Measurements from ENCODE around the gene GINS1. TPM values are rescaled to one million over a fixed set of nuclear protein-coding genes. Genes with fewer than 3 reads are reported as not detected.
"Not testable (repeated sequence)": the region's sequence is repeated elsewhere in the genome, so short reads cannot be mapped to it uniquely, and the experiment has no call there.

Gene GINS1
- total RNA-seq, 1 donor from 2014 or later, result 0.43 TPM

DNA sequence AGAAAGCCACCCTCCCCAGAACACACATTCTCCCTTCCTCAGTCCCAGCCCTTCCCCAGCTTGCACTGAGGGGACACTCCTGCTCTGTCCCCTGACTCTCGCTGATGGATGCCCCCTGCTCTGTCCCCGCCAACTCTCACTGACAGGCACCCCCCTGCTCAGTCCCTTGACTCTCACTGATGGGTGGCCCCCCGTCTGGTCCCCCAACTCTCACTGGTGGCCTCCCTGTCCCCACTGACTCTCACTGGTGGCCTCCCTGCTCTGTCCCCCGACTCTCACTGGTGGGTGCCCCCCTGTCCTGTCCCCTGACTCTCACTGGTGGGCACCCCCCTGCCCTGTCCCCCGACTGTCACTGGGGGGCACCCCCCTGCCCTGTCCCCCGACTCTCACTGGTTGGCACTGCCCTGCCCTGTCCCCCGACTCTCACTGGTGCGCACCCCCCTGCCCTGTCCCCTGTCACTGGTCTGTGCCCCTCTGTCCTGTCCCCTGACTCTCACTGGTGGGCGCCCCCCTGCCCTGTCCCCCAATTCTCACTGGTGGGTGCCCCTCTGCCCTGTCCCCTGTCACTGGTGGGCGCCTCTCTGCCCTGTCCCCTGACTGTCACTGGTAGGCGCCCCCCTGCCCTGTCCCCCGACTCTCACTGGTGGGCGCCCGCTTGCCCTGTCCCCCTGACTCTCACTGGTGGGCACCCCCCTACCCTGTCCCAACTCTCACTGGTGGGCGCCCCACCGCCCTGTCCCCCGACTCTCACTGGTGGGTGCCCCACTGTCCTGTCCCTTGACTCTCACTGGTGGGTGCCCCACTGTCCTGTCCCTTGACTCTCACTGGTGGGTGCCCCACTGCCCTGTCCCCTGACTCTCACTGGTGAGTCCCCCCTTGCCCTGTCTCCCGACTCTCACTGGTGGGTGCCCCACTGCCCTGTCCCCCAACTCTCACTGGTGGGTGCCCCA is 60.9 kb downstream of the GINS1 start:
- DNase-seq (ENCODE audit: low spot score), result no peak
- intact Hi-C loops (cut with DNase I), result no loop called here

DNA sequence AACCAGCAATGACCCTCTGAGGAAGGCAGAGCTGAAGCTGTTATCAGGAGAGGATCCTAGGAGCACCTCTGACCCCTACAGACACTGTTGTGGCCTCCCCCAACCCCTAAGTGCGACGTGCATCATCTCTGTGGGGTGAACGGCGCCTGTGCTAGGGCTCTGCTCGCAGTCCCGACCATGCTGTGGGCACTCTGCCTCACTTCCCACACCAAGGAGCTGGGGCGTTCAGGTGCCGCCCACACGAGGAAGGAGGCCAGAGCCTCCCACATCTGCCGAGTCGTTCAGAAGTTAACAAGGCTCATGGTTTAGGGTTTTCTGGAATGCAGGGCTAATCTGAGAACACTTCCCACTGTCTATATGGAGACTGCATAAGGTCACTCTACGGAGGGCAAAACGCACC is 62.1 kb downstream of the GINS1 start:
- no peak for DNase-seq (ENCODE audit: low spot score)
- intact Hi-C loops (cut with DNase I), result no loop called here

DNA sequence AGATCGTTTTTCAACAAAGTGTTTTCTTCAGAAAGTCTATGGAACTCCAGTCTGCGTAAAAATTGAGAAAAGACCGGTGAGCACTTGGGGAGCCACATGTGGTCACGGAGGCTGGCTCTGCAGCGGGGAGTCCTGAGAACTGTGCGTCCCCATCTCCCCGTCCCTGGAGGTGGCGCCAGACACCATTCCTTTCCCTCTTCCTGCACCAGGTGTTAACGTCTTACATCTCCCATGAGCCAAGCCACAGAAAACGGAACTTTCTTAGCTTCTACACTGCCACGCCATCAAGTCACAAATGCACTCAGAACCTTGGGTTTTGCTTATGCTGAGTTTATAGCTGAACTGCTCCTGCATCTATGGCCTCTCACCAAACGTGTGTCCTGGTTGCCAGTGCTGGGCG is 62.6 kb downstream of the GINS1 start:
- intact Hi-C loops (cut with DNase I), result no loop called here
- DNase-seq (ENCODE audit: low spot score), result no peak

DNA sequence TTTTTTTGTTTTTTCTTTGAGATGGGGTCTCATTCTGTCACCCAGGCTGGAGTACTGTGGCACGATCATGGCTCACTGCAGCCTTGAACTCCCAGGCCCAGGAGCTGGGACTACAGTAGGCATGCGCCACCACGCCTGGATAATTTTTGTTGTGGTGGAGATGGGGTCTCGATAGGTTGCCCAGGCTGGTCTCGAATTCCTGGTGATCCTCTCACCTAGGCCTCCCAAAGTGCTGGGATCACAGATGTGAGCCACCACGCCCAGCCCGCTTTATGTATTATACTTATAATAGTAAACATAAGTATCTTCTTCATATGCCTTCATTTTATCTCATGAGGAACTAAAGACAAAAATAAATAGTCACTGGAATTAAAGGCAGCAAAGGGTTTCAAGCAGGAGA is 63.5 kb downstream of the GINS1 start:
- intact Hi-C loops (cut with DNase I), result no loop called here
- DNase-seq (ENCODE audit: low spot score), result no peak

DNA sequence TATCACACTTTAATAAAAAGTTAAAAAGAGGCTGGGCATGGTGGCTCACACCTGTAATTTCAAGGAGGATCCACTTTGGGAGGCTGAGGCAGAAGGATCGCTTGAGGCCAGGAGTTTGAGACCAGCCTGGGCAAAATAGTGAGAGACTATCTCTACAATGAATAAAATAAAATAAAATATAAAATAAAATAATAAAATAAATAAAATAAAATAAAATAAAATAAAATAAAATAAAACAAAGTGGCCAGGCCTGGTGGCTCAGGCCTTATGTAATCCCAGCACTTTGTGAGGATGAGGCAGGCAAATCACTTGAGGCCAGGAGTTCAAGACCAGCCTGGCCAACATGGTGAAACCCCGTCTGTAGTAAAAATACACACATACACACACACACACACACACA is 65.8 kb downstream of the GINS1 start:
- DNase-seq (ENCODE audit: low spot score); intact Hi-C loops (cut with DNase I): not testable (repeated sequence)

DNA sequence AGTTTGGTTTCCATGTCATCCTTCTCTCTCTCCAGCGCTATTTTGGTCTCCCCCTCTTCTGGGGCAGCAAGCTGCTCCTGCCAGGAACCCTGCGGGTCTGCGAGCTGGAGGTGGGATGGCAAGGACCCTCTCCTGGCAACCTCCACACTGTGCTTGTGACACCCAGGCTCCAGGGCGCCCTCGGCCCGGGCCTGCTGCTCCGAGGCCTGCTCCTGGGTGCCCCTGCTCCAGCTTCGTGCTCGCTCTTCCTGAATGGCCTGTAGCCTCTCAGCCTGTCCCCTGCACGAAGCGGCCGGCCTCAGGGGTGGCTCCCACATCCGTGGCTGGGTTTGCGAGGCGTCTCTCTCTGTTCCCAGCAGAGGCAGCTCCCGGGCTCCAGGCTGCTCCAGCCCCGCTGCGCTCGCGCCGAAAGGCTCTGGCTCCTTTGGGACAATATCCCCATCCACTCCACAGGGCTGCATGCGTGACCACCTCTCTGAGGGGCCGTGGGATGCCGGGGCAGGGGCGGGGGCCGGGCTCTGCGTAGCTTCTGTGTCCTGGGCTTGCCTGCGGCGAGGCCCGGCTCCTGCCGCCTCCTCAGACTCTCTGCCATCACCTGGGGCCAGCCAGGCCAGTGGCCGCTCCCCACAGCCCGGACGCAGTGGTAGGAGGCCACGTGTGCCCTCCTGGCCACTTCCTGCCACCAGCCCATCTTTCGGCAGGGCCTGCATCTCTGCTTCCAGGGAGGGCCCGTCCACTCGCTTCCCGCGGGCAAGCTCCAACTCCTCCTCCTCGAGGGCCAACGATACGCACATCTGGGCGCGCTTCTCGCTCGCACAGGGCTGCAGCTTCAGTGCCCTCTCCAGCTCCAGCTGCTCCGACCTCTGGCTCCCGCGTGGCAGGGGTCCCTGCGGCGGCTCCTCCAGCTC is 68.9 kb downstream of the GINS1 start:
- no peak for DNase-seq (ENCODE audit: low spot score)
- intact Hi-C loops (cut with DNase I), result no loop called here

DNA sequence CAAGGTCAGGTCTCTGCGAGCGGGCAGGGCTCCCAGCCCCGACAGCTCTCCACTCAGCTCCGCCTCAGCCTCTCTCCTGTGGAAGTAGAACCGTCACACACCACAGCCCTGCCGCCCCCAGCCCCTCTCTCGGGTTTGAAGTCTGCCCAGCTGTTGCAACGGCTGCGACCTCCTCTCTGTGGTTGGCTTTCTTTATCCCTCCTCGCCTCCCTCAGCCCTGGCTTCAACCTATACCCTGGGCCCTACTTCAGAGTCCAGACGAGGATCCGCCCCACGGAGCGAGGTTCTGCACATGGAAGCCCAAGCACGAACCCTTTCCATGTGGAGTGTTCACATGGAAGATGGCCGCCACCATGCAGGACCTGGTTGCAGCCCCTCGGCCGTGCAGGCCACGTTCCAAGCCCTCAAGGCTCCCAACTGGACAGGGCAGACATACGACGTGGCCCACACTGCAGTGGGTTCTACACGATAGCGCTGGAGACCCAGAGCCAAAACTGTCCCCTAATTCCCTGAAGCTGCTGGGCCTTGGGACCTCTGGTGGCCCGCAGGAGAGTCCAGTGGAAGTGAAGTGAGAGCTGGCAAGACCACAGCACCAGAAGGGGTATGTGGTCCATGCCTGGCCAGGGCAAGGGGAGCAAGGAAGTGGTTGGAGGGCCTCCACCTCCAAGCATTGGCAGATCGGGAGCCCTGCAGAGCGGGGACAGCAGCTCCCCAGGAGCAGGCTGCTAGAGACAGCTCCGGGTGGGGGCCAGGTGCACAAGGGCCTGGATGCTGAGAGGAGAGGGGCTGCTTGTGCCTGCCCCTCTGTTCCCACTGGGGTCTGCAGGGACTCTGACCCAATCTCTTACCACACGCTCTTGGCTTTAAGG is 69.8 kb downstream of the GINS1 start:
- no peak for DNase-seq (ENCODE audit: low spot score)

DNA sequence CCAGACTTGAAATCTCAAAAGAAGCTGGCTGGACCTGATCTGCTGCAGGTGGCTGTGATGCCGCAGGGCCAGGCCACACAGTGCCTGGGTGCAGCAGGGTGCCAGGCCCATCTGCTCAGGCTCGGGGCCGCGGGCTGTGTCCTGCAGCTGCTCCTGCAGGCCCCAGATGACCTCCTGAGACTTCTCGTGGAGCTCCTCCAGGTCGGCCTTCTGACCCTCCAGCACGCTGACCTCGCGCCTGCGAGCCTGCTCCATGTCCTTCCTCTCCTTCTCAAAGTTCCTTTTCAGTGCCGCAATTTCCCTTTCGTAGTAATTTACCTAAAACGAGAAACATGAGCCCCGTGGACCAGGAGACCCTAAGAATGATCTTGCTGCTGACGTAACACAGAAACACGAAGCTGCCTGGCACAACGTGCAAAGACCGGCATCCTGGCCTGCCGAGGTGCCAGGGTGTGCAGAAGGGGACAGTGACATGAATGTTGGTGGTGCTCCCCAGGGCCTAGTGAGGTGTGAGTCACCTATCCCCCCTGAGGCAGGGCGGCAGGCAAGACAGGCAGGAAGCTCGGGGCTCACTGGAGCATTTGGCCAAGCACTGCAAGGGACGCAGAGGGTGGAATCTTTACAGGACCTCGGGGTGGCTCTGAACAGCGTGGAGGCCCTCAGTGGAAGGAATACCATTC is 71.6 kb downstream of the GINS1 start:
- intact Hi-C loops (cut with DNase I), result no loop called here
- DNase-seq (ENCODE audit: low spot score), result no peak

More for the DNA sequence above, 69.8 kb downstream of the GINS1 start:
- intact Hi-C loops (cut with DNase I), result no loop called here

DNA sequence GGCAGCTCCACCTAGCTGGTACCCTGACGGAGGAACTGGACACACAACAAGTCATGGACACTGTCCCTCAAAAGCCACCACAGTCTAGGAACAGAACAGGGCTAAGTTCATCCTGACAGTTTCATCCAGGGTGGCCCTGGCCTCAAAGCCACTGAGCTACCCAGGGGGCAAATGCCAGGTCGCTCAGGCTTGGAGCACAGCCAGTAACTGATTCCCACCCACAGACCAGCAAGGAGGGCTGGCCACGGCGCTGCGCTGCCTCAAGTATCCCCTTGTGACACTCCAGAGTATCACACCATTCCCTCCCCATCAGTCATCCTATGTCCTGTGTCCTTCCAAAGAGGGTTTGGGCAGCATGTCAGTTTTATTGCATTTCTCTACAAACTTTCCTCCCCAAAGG is 72.2 kb downstream of the GINS1 start:
- intact Hi-C loops (cut with DNase I), result no loop called here
- DNase-seq (ENCODE audit: low spot score), result no peak

DNA sequence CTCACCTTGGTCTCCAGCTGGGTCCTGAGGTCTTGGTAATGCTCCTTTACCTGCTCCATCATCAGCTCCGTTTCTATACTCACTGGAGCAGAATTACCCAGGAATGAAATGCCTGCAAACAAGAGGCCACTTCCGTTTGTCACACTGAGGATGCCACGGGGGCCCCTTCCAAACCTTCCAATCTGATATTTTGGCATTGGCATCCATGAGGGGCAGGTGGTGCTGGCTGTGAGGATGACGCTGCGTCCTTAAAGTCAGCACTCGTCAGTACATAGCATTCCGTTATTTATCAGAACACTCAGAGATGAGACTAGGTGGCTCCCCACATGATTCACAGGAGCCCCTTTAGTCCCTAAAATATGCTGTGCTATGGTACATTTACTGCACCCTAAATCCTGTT is 72.7 kb downstream of the GINS1 start:
- no peak for DNase-seq (ENCODE audit: low spot score)
- intact Hi-C loops (cut with DNase I), result no loop called here

DNA sequence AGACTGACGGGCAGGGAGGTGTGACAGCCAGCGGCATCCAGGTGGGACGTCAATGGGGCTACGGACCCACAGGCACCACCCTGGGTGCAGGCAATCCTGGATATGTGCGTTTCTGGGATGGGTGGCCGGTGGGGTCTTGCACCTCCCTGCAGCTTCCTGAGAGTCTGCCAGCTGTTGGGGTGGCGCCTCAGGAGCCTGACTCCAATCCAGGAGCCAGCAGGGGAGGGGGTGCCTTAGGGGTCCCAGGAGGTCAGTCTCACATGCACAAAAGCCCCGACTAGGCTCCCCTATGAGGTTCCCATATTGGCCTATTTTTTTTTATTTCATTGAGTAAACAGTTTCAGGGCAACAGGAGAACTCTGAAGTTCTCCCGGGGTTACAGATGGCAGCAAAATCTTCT is 73.3 kb downstream of the GINS1 start:
- no peak for DNase-seq (ENCODE audit: low spot score)
- intact Hi-C loops (cut with DNase I), result no loop called here

DNA sequence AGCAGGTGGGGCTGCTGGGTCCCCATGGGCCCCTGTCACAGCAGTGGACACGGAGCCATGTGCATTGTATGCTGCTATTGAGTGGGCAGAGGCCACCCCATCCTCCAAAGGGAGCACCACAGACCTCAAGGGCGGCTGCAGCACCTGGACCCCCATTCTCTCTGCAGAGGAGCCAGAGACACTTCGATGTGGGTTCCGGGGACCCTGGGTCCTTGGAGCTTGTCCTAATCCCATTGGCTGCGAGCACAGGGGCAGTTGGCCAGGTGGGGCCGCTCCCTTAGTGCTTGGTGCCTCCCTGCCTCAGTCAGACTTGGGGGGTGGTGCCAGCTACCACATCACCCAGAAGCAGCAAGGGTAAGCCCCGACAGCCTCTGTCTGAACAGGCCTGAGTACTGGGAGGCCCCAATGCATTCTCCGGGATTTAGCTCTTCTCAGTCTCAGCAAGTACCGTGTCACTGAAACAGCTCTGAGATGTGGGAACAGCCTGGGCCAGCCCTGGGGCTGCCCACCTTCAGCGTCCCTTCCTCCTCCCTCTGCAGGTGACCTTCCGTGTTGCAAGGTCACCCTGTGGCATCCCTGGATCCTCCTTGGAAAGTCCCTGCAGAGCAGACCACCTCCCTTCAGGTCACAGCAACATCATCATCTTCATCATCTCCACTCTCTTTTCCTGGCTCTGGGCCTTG is 73.9 kb downstream of the GINS1 start:
- intact Hi-C loops (cut with DNase I), result no loop called here
- DNase-seq (ENCODE audit: low spot score), result no peak

DNA sequence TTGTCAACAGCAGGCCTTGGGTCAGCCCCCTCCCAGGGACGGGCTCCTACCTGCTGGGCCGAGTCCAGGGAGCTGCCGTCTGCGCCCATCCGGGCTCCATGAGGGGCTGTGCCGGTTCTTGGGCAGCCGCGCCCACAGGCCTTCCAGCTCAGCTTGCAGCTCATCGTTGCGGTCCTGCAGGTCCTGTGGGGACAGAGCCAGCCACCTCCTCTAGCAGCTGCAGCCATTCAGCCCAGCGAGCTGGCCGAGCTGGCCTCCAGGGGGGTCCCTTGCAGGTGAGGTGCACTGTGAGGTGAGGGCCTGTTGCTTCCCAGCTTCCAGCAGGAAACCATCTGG is 74.4 kb downstream of the GINS1 start:
- no peak for DNase-seq (ENCODE audit: low spot score)
- intact Hi-C loops (cut with DNase I), result no loop called here

DNA sequence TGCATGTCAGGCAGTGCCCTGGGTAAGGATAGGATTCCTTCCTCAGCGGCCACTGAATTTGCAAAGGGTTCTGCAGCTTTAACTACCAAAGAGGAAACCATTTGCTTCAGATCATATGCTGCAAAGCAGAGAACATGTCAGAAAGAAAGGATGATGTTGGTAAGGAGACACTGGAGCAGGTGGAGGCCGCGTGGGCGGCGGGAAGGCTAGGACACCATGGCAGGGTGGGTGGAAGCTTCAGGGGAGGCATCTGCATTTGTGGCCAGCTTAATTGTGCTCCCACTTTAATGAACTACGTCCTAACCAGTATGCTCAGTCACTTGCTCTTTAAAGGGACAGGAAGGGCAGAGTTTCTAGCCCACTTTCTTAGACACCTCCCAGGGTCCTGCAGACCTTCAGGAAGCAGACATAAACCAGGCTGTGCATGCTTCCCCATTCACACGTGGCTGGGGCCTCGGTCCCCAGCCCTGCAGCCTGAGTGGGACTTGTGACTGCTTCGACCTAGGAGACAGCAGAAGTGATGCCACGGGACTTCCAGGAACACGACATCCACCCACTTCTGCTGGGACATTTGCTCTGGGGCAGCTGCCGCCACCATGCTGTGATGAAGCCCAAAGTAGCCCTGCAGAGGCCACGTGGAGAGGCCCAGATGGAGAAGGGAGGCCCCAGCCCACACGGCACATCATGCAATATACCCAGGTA is 76.1 kb downstream of the GINS1 start:
- DNase-seq (ENCODE audit: low spot score), result no peak
- intact Hi-C loops (cut with DNase I), result no loop called here

DNA sequence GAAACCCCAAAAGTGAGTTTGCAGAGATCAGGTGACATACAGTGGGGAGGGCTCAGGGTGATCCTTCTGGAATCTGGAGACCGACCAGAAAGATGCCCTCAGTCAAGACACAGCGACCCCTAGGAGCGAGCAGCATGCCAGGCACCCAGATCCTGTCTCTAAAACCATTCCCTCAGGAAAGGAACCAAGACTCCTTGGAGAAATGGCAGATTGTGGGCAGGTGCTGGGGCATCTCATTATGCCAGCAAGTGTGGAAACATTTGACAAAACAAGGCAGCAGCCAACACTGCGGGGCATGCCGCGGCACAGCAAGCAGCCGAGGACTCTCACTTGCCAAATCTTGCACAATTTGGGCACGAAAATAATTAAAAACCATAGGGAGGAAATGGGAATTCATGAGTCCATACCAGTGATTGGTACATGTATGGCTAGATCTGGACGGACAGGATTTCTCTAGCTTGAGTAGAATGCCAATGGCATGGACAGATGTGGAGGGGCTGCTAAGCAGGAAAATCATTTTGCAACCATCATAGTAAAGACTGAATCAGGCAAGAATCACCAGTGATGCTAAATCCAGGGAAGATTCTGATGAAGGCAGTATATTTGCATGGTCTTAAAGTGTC is 76.9 kb downstream of the GINS1 start:
- no peak for DNase-seq (ENCODE audit: low spot score)
- intact Hi-C loops (cut with DNase I), result no loop called here

DNA sequence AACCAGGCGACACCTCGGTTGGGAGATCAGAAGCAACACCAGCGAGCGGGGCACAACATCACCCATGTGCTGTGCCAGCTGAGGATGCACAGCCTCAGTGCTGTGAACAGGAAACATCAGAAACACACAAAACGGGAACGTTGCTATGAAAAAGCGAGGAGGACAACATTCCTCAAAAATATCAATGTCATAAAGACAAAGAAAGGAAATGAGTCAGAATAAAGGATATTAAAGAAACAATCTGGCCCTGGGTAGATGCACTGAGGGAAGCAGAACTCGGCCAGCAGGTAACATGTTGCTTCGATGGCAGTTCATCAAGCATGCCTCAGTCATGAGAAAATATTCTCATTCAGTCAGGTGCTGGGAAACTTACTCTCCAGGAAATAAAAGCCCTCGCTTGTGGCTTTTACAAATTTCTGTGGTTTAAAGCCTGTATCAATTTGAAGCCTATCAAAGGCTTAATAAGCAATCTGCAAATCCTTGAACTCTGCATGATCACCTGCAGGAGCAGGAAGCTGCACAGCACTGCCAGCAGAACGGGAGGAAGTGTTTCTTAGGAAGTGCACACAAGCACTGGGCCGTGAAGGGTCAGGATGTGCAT is 77.5 kb downstream of the GINS1 start:
- intact Hi-C loops (cut with DNase I), result no loop called here
- no peak for DNase-seq (ENCODE audit: low spot score)

DNA sequence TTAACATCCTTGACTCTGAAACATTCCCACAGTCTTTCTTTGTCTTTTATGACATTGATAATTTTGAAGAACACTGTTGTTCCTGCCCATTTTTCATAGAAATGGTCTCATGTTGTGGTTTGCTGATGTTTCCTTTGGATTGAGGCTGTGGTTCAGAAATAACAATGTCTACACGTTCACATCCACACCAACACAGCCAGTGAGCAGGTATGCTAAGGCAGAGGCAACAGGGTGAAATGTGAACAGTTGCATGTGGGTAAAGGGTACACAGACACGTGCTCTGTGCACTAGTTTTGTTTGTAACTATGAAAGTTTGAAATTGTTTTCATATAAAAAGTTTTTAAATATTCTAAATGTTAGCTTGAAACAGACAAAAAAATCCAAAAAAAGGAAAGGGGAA is 78.4 kb downstream of the GINS1 start:
- DNase-seq (ENCODE audit: low spot score), result no peak
- intact Hi-C loops (cut with DNase I), result no loop called here
